ENCODE results near the gene PHF2.

PHF2 gene

DNA sequence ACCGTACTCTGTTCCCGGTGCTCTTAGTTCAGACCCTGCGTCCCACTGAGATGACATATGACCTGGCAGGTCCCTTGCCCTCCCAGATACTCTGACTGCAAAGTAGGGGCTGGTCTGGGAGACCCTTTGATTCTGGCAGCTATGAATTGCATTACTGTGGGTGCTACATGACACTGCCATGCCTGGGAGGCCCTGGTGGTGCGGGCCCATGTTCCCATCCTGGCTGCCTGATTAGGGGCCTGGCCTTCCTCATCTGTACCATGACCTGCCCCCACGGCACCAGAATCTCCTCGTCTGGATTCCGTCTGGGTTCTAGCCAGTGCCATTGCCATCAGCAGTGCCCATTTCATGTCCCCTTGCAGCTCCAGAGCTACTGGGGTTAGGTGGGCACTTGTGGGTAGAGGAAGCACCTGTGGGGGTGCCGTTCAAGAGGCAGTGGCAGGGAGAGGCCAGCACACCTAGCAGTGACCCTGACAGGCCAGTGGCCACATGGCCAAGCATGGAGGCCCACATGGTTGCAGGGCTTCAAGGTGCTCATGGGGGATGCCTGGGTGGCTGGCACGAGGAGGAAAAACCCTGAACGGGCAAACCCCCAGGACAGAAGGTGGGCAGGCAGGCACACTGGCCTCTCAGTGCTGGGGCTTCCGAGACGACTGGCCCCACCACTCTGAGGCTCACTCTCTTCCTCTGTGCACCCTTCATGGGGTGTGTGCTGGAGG, 69.7 kb downstream of the PHF2 start:
- no peak for TF ChIP-seq ZNF280C (tag by site-specific recombination; IDR thresholded peaks at IDR 0.05)
- no peak for TF ChIP-seq ZNF2 (tag by site-specific recombination; IDR thresholded peaks at IDR 0.05)
- TF ChIP-seq ZEB2 (tag by site-specific recombination; IDR thresholded peaks at IDR 0.05) = no peak
- no peak for TF ChIP-seq ZSCAN30 (tag by site-specific recombination; IDR thresholded peaks at IDR 0.05)
- TF ChIP-seq, protein P1, sequence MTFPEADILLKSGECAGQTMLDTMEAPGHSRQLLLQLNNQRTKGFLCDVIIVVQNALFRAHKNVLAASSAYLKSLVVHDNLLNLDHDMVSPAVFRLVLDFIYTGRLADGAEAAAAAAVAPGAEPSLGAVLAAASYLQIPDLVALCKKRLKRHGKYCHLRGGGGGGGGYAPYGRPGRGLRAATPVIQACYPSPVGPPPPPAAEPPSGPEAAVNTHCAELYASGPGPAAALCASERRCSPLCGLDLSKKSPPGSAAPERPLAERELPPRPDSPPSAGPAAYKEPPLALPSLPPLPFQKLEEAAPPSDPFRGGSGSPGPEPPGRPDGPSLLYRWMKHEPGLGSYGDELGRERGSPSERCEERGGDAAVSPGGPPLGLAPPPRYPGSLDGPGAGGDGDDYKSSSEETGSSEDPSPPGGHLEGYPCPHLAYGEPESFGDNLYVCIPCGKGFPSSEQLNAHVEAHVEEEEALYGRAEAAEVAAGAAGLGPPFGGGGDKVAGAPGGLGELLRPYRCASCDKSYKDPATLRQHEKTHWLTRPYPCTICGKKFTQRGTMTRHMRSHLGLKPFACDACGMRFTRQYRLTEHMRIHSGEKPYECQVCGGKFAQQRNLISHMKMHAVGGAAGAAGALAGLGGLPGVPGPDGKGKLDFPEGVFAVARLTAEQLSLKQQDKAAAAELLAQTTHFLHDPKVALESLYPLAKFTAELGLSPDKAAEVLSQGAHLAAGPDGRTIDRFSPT (tag by site-specific recombination; IDR thresholded peaks at IDR 0.05) = no peak
- no peak for TF ChIP-seq YY1 (tag by site-specific recombination; IDR thresholded peaks at IDR 0.05)
- TF ChIP-seq ZSCAN23 (tag by site-specific recombination; IDR thresholded peaks at IDR 0.05) = no peak
- no peak for TF ChIP-seq ZNF341 (tag by site-specific recombination; IDR thresholded peaks at IDR 0.05; ENCODE audit: low read depth)
- no peak for TF ChIP-seq ZNF501 (tag by site-specific recombination; IDR thresholded peaks at IDR 0.05)
- TF ChIP-seq ZNF530 (tag by site-specific recombination; IDR thresholded peaks at IDR 0.05; ENCODE audit: low read depth) = no peak
- ChIA-PET CTCF (interaction anchor here (1.0 kb wide), 1 partner anchor 317 kb away, joined by 4 read pairs; no protein-coding TSS in a partner anchor), POLR2A (no interaction called here)
- peaks cover 4 to 58% of the 10 kb centered on the region in 2 experiments; a peak in 2 of 3 replicates for H3K36me3 ChIP-seq (ENCODE audit: control insufficient read depth in 2 of 2, insufficient read depth in 1 of 2, low read length in 2 of 2)
- H3K27ac ChIP-seq (ENCODE audit: extremely low read depth, low read depth, low read length) = no peak overlapping the region
- peaks cover under 1% of the 10 kb centered on the region; the same call in 1 of the 2 replicates for H3K4me1 ChIP-seq (ENCODE audit: control insufficient read depth, insufficient read depth, low read length)
- no peak overlapping the region for H3K4me3 ChIP-seq (ENCODE audit: low read depth, low read length)
- H3K9me3 ChIP-seq (ENCODE audit: control insufficient read depth, insufficient read depth, low read depth, low read length) = no peaks in the 10 kb centered on the region

GRCh38 chr9:93646640-93647178, 70.3 kb downstream of the PHF2 start:
- POLR2A ChIA-PET = no interaction called here
- no peak overlapping the region for H3K27ac ChIP-seq (ENCODE audit: extremely low read depth, low read depth, low read length)
- CTCF ChIA-PET = no interaction called here
- H3K36me3 ChIP-seq (ENCODE audit: control insufficient read depth in 2 of 2, insufficient read depth in 1 of 2, low read length in 2 of 2) = peaks cover 4 to 65% of the 10 kb centered on the region in 2 experiments; a peak in 2 of 3 replicates
- no peaks in the 10 kb centered on the region for H3K9me3 ChIP-seq (ENCODE audit: control insufficient read depth, insufficient read depth, low read depth, low read length)
- H3K4me3 ChIP-seq (ENCODE audit: low read depth, low read length) = no peak overlapping the region
- TF ChIP-seq, protein P2, sequence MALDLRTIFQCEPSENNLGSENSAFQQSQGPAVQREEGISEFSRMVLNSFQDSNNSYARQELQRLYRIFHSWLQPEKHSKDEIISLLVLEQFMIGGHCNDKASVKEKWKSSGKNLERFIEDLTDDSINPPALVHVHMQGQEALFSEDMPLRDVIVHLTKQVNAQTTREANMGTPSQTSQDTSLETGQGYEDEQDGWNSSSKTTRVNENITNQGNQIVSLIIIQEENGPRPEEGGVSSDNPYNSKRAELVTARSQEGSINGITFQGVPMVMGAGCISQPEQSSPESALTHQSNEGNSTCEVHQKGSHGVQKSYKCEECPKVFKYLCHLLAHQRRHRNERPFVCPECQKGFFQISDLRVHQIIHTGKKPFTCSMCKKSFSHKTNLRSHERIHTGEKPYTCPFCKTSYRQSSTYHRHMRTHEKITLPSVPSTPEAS (tag by site-specific recombination; IDR thresholded peaks at IDR 0.05) = no peak
- no peak for TF ChIP-seq ZNF549 (tag by site-specific recombination; IDR thresholded peaks at IDR 0.05)
- H3K4me1 ChIP-seq (ENCODE audit: control insufficient read depth, insufficient read depth, low read length) = no peaks in the 10 kb centered on the region

GRCh38 chr9:93648181-93648580, 71.8 kb downstream of the PHF2 start:
- no peak for TF ChIP-seq ZNF121 (tag by site-specific recombination; IDR thresholded peaks at IDR 0.05)
- no peak for TF ChIP-seq ZNF157 (tag by site-specific recombination; IDR thresholded peaks at IDR 0.05)
- CTCF ChIA-PET = interaction anchor here (0.8 kb wide), 1 partner anchor 635 kb away, joined by 3 read pairs; no protein-coding TSS in a partner anchor
- Histone ChIP-seq H3K36me3 (ENCODE audit: control insufficient read depth in 2 of 2, insufficient read depth in 1 of 2, low read length in 2 of 2) (peaks cover 4 to 72% of the 10 kb centered on the region in 2 experiments; a peak in 2 of 3 replicates), H3K27ac (ENCODE audit: extremely low read depth, low read depth, low read length) (no peak overlapping the region), H3K9me3 (ENCODE audit: control insufficient read depth, insufficient read depth, low read depth, low read length) (no peaks in the 10 kb centered on the region), H3K4me3 (ENCODE audit: low read depth, low read length) (no peak overlapping the region), H3K4me1 (ENCODE audit: control insufficient read depth, insufficient read depth, low read length) (no peaks in the 10 kb centered on the region)
- POLR2A ChIA-PET = no interaction called here

All from HEK293 (cell line).